OCI-M2 (cell line): ENCODE data around the gene TLCD4.
"Not testable (repeated sequence)": the region's sequence is repeated elsewhere in the genome, so short reads cannot be mapped to it uniquely, and the experiment has no call there.

ENCODE experiments used
- DNase-seq: peaks from one replicate; lab custom pipeline; 2025; ENCODE audit not compliant: unreplicated experiment; lab: John Stamatoyannopoulos, UW

TLCD4 gene, protein sequence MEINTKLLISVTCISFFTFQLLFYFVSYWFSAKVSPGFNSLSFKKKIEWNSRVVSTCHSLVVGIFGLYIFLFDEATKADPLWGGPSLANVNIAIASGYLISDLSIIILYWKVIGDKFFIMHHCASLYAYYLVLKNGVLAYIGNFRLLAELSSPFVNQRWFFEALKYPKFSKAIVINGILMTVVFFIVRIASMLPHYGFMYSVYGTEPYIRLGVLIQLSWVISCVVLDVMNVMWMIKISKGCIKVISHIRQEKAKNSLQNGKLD

DNA sequence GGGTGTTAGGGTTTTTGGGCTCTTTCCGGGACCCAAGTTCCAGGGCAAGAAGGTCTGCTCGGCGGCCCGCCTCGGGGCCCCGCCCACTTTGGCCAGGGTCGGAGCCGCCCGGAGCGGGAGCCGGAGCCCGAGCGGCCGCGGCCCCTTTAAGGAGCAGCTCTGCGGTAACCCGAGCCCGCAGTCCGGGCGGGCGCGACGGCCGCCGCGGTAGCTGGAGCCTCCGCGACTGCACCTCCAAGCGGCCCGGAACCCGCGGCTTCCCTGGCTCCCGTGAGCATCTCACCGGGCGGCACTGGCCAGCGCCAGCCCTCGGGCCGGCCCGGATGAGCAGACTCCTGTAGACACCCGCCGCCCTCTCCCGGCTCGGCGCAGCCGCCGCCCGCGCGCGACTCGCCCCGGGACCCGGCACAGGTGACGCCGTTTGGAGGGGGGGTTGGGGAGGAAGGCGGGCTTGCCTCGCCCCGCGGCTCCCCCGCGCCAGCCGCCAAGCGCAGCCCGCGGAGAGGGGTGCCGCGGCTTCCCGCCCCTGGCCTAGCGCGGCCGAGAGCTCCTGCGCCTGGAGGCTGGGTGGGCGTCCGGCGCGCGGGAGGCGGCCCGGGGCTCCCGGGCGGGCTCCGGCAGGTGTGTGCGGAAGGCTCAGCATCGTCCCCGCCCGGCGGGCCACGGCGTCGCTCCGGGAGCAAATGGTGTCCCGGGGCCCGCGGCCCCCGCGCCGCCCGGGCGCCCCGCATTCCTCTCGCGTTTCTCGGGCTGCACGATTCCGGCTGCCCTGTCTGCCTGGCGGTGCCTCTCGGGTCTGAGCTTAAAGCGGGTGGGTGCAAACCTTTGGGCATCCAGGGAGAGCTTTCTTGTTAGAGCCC, at the start of gene TLCD4:
TSS of gene TLCD4 (plus strand) at position 149 of the 860 bp plus-strand sequence. CDS start 26,547 bp downstream, outside the sequence.
- DNase-seq, result no peak

DNA sequence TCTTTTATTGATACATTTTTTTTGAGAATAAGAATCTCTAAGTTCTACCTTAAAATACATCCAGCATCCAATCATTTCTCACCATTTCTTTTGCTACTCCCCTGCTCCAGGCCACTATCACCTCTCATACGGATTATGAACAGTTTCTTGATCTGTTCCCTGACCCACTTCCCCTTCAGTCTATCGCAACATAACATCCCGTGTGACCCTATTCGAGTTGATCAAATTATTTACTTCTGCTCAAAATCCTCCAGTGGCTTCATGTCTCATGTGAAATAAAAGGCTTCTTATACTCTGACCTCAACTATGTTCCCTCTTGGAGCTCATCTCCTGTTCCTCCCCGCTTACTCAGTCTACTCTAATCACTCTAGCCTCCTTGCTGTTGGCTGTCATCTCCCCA, 49.6 kb upstream of the TLCD4 start:
- DNase-seq, result no peak

DNA sequence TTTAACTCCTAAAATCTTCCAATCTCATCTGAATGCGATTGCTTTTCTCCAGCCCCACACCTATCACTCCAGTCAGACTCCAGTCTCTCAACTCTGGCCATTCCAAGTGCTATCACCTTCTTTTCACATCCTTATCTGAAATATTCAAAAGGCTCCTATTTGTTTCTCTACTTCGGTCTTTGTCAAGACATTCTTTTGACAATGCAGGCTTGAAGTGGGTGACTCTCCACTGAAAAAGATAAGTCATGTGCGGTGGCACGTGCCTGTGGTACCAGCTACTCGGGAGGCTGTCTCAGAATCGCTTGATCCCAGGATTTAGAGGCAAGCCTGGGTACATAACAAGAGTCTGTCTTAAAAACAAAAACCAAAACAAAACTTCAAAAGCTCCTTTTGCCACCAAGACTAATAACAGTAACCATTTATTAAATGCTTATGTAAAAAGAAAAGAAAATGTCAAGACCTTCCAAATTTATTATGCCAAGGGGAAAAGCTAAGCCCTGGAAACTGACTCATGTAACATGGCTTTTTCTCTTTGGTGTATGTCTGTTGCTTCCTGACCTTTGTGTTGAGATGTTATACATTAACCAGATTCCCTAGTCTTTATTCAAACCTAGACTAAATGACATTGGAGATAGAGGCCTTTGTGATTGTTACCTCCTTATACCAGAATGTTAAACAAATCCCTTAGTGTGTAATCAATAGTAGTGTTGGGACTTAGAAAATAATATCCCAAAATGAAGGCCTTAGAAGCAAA, 48.0 kb upstream of the TLCD4 start:
- no peak for DNase-seq

DNA sequence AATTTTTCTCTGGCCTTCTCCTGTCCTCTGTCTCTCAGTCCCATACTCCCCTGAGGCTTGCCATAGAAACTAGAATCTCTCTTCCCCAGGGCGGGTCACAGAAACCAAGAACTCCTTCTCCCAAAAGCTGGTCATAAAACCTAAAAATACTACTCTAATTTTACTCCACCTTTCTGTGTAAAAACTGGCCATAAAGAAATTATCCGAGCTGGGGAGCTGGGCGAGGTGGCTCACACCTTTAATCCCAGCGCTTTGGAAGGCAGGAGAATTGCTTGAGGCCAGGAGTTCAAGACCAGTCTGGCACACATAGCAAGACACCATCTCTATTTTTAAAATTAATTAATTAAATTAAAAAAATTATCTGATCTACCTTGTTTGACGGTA, 47.5 kb upstream of the TLCD4 start:
- no peak for DNase-seq

DNA sequence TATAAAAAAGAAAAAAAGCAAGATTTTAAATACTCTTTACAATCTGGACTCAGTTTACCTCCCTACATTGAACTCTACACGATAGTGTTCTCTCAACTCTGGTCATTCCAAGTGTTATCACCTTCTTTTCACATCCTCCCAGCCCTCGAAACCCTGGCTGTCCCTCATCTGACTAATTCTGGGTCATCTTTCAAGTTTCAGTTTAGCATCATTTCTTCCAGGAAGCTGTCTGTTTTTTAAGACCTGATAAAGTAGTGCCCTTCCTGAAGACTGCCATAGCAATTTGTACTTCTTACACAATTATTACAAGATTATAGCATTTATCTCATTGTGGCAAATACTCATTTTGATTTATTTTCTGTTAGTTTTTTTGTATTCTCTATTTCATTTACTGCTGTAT, 45.6 kb upstream of the TLCD4 start:
- DNase-seq, result no peak

DNA sequence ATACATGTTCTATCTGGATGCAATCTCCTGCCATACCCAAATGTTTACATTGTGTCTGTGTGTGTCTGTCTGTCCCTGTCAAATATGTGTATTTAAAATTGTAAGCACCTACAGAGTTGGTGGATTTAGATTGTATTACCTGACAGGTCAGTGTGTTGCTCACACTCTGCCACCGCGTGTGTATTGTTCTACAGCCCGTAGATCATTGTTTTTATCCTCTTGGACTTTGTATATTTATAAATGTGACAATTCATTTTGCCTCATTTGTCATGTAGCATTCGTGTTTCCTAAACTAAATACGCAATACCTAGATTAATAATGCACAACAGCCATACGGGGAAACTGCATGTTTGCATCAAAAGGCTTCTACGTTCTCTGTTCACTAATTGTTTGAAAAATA, 45.0 kb upstream of the TLCD4 start:
- no peak for DNase-seq

DNA sequence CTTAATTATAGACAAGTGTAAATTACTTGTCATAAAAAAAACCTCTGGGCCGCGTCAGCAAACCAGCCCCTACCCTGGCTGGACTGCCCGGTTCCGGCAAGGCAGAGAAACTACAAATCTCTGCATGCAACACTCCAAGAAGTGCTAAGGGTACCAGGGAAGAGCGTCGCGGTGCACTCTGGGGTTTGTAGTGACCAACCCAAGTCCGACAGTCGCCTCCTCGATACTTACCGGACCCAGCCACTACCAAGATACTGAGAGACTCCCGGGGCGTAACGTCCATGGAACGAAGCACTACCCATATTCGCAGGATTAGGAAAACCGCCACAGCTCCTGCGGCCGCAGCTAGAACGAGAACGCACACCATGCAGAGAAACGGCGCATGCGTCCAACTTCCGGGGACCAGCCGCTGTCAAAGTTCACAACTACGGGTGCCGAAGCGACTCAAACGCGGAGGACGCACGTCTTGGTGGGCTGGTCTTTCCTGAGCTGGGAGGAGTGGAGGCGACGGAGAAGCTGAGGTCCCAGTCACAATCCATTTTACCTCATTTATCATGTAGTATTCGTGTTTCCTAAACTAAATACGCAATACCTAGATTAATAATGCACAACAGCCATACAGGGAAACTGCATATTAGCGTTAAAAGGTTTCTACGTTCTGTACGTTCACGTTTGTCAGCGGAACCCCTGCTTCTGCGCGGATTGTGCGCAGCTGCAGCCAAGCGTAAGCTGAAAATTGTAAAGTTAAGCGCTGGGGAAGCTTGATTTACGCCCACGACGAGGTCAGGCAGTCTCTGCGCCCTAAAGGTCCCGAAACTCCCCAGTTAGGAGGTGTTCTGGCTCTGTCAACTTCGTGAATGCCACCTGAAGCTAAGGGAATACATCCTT, 44.4 kb upstream of the TLCD4 start, which contains the start of gene ALG14:
TSS of gene ALG14 (minus strand) at position 420 of the 888 bp plus-strand sequence. CDS start at position 367, 53 bp downstream.
- peak; percentile 73 for DNase-seq

DNA sequence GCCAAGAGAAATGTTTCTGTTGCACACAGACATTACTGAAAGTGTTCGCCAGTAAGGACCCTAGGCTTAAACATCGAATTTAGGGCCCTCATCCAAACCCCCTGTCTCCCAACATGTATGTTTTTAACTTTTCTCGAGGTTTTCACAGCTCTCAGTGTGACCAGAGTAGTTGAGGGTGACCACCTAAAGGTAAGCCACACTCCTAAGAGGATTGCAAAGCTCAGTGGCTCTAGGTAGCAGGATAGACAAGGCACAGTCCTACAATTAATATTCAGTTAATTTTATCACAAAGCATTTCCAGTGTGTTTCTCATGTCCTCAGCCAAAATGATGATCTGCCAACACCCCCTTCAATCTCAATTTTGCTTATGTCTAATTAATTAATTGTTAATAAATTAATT, 43.7 kb upstream of the TLCD4 start:
- no peak for DNase-seq

DNA sequence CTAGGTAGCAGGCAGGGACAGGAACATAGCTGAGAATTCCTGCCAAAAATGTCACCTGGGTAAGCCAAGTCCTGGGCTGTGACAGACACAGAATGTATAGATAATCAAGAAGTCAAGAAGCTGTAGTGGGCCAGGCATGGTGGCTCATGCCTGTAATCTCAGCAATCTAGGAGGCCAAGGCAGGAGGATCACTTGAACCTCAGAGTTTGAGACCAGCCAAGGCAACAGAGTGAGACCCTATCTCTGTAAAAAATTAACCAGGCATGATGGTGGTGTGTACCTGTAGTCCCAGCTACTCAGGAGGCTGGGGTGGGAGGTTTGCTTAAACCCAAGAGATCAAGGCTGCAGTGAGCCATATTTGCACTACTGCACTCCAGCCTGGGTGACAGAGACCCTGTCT, 41.1 kb upstream of the TLCD4 start:
- no peak for DNase-seq

DNA sequence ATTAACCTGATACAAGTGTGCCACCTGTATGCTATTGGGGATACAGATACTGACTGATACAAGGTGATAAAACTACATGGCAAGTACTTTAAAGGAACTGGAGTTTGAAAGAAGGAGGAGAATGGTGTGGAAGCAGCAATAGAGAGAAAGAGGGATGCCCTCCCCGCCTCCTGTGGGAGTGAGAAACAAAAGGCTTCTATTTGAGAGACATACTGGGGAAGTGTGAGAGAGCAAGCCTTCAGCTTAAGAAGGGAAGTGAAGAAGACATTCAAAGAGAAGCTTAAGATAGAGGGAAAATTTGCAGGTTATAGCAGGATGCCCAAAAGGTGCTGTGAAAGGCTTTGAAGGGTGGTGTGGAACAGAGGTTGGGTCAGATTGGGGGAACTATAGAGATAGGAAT, 36.7 kb upstream of the TLCD4 start:
- DNase-seq, result no peak

DNA sequence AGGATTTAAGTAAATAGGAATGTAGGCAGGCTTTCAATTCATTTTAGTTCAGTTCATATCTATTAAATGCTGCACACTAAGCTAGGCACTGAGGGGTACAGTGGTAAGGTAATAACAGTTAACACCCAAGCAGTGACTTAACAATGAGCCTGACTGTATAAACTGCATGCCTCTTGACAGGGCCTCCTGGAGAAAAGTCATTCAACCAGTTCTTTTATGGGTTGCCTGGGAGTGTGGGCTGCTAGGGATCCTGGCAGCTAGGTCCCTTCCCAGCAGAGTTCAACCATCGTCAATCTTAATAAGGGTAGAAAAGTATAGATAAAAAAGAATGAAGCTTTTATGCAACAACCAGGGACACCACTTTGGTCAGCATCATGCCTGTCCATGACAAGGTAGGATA, 36.3 kb upstream of the TLCD4 start:
- DNase-seq, result no peak

DNA sequence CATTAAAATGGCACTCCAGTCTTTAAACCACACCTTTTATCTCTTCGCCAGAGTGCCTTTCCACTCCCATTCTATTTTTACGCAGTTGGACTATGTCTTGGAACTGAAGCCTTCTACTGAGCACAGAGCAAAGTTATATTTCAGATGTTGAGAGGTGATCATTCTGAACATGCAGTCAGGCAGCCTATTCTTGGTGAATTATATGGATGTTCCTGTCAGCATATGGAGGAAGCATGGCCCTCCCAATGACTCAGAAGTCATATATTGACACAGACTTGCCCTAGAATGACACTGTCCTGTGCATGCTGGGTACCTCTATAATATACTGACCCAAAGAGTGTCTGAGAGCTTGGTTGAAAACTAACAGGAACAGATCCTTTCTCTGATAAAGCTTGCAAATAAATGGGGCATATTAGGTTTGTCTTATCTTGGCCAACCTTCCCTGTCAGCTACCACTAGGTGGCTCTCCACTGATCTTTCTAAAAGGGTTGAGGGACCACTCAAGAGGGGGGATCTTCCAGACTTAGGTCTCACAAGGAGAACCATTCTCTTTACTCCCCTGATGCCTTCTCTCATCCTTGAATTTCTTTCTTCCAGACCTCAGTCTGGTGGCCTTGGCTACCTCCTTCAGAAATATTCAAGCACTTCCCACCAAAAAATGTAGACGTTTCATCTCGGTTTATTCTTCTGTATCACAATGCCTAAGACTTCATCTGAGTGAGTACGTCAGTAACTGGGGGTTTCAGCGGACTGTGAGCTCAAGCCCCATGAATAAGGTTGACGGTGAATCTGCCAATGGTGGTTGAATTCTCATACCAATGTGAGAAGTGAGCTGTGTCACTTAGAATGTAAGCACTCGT, 32.6 kb upstream of the TLCD4 start:
- no peak for DNase-seq

DNA sequence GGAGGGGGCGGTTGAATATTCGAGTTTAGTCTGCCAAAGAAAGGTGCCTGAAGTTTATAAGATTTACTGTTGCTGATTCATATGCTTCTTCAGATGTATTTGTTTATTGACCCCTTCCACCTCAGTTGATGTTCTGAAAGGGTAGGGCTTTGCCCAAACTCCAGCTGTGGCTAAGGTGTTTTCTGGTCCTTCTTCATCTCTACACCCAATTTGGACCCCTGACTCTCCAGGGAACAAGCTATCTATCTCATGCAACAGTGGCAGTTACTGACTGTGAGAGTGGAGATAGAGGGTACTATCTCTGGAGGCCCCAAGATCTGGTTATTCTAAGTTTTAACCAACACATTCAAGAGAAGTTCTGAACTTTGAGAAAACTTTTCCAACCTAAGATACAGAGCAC, 31.8 kb upstream of the TLCD4 start:
- no peak for DNase-seq

DNA sequence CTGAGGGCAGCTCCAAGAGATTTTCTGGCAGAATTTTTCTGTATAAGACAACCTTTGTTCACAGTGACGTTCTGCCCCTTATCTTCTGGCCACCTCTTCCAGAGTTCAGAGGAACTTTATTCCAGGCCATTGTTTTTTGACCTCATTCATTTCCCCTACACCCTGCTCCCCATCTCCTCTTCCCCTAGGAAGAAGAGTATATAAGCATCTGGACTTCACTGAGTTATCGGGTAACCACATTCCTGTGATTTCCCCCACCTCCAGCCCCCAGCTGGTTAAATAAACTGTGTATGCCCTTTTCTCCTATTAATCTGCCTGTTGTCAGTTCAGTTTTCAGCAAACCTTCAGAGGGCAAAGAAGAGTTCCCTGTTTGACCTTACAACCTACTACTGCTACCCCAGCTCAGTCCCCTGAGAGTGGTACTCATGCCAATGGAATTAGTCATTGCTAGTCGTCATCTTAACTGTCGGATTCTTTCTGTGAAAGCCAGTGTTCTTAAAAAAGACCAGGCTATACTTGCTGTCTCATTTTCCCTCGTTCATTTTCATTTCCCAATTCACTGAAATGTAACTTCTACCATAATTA, 30.1 kb upstream of the TLCD4 start:
- no peak for DNase-seq

DNA sequence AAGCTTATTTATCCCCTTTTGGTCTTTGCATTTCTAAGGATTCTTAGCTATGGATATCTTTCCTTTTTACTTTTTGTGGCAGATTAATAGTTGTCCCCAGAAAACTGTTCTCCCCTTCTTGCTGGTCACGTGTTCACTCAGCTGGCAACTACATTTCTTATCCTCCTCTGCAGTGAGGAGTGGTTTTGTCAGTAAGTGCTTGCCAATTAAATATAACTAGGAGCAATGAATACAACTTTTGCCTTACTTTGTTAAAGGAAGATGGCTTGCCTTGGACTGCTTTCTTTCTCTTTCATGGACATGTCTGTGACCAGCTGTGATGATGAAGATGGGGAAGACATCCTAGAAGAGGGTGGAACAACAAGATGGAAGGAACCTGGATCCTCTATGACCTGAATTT, 28.9 kb upstream of the TLCD4 start:
- DNase-seq, result no peak

DNA sequence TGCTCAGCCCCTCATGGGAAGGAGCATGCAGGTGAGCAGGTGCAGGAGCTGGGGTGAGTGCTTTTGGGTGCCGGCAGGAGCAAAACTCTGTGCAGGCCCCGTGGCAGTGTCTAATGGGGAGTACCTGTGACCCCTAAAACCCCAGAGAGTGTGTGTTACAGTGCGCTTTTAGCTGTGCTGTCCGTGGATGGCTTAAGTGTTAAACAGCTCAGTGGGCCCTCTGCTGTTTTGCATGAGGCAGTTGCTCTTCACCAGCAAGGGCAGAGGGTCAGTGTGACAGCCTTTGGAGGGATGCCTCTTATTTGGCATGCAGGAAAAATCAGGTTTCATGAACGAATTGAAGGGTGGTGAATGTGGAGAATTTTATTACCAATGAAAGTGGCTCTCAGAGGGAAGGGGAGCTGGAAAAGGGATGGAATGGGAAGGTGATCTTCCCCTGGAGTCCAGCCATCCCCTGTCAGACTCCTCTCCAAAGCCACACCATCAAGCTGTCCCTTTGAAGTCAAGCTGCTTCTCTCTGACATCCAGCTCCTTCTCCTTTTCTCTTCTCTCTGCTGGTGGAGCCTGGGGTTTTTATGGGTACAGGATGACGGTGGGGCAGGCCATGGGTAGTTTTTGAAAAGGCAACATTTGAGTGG, 27.4 kb upstream of the TLCD4 start:
- DNase-seq, result no peak

DNA sequence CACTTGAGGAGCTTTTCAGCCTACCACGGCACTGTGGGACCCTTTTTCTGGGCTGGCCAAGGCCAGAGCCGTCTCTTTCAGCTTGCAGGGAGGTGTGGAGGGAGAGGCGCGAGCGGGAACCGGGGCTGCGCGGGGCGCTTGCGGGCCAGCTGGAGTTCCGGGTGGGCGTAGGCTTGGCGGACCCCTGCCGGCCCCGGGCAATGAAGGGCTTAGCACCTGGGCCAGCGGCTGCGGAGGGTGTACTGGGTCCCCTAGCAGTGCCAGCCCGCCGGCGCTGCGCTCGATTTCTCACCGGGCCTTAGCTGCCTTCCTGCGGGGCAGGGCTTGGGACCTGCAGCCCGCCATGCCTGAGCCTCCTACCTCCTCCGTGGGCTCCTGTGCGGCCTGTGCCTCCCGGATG, 25.9 kb upstream of the TLCD4 start:
- not testable (repeated sequence) for DNase-seq

DNA sequence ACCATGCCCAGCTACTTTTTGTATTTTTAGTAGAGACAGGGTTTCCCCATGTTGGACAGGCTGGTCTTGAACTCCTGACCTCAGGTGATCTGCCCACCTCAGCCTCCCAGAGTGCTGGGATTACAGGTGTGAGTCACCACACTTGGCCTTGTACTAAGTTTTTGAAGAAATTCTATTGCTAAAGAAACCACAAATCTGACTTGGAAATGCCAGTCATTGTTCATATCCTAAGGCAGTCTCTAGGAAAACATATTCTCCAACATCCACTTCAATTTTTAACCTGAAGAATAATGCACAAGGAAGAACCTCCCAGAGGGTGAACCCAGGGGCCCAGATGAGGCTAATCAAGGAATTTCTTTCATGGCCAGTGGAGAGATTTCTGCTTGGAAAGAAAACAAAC, 24.3 kb upstream of the TLCD4 start:
- DNase-seq, result not testable (repeated sequence)

DNA sequence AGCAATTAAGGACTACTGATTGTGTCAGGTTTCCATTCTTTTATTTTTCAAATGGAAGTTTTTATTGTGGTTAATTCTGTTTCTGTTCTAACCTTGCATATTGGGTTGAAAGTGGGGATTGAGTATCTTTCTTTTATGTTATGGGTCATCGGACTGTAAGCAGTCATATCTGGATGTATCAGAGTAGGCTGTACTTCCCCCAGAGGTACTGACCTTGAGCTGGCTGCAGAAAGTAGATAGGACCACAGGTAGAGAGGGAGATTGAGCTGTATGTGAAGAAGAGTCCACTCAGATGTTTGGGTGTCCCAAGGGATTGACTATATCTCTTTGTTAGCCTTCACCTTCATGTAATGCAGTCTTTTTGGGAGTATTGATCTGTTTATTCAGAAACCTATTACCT, 23.9 kb upstream of the TLCD4 start:
- DNase-seq, result no peak
